Measurements from ENCODE around the gene MINDY3.

GRCh38 chr10:15729890-15730289 lies 130.4 kb downstream of the MINDY3 start:
- TF ChIP-seq MAX (IDR thresholded peaks at IDR 0.05) (no peak), CTCF (IDR thresholded peaks at IDR 0.05; ENCODE audit: low read depth, low read length, missing input control) (no peak), GABPA (IDR thresholded peaks at IDR 0.05 in 1 of 2, conservative IDR thresholded peaks at IDR 0.05 in 1 of 2) (no peak), ATF3 (IDR thresholded peaks at IDR 0.05) (no peak), YY1 (IDR thresholded peaks at IDR 0.05) (no peak), ZBTB33 (IDR thresholded peaks at IDR 0.05) (no peak)
